GM19193 (cell line): Measurements from ENCODE around the gene CP.

Experiments used
- POLR2A ChIP-seq: IDR thresholded peaks from 4 replicates; pipeline ENCODE4 v1.6.1; 2011; ENCODE audit not compliant: insufficient read depth, insufficient read length; ENCODE audit errors: extremely low read depth

Gene CP

GRCh38 chr3:149221783-149222517, at the start of gene CP:
Gene CP, minus strand, starts transcription at chr3:149221829. Its CDS starts 37 bp downstream, at chr3:149221792.
- TF ChIP-seq POLR2A: no peak

- TF ChIP-seq POLR2A: no peak
Measured at GRCh38 chr3:149270180-149270579, 48.6 kb upstream of the CP start.

DNA sequence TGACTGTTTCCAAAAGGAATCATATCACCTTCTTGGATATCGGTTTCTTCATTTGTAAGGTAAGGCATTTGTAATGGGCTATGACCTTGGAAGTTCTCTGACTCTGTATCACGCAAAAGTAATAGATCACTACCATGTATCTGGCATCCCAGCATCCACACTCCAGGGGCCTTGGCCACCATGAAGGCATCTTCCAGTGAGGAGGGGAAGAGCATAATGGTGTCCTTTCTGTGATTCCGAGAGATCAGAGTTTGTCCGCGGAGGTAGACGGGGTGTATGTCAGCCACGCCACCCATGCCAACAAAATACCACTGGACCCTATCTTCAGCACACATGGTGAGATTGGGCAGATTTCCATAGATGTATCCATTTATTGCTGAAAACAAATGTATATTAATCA, 48.1 kb upstream of the CP start:
- TF ChIP-seq POLR2A: no peak

GRCh38 chr3:149267565-149267964, 45.9 kb upstream of the CP start:
- TF ChIP-seq POLR2A: no peak

DNA sequence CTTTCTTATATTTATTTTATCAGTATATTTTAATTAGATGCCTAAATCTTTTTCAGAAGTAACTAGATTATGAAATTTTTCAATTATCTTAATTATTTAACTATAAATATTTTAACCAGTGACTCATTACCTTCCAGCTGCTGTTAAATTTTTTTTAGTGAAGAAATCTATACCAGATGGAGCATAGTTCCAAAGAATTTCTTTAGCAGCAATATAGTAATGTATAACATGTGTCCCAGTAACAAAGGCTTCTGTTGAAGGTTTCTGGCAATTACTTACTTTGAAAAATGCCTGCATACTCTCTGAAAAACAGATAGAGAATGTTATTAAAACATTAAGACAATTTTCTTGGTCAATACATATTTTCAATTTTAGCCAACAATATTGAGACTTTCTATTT, 45.1 kb upstream of the CP start:
- no peak for TF ChIP-seq POLR2A

DNA sequence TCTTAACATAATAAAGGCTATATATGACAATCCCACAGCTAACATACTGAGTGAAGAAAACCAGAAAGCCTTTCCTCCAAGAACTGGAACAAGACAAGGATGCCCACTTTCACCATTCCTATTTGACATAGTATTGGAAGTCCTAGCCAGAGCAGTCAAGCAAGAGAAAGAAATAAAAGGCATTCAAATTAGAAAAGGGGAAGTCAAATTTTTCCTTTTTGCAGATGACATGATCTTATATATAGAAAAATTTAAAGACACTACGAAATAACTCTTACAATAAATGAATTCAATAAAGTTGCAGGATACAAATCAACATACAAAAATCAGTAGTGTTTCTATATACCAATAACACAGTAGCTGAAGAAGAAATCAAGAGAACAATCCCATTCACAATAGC, 42.2 kb upstream of the CP start:
- no peak for TF ChIP-seq POLR2A

DNA sequence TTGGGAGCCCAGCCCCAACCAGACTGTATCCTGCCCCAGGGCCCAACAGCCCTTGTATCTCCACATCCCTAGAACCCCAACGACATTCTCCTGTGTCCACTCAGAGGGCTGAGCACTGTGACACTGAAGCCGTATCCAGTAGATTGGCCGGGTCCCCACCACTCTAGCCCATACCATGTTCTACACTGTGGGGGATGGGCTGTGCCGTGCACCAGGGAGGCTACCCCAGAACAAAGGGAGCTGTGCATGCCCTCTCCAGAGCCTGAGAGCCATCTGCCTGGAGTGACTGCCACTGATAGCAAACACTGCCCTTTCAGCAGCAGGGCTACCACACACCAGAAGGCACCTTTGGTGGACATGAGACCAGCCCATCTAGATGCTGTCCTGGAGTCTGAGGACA, 37.1 kb upstream of the CP start:
- no peak for TF ChIP-seq POLR2A

GRCh38 chr3:149258298-149258697, 36.7 kb upstream of the CP start:
- no peak for TF ChIP-seq POLR2A

DNA sequence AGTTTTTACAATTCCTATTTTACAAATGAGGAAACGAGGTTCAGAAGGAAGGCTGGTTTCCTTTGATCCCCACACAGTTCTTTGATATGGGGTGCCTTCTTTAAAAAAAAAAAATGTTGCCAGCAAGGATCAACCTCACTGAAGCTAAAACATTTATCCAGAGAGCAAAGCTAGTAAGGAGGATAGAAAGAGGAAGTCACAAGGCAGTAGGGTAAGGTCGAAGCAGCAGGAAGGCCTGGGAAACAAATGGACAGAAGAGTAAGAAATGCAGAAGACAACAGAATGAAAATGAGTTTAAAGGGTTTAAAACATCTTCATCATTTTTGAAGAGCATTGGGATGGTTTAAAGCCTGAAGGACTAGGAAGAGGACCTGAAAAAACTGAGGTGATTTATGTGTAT, 30.6 kb upstream of the CP start:
- no peak for TF ChIP-seq POLR2A

DNA sequence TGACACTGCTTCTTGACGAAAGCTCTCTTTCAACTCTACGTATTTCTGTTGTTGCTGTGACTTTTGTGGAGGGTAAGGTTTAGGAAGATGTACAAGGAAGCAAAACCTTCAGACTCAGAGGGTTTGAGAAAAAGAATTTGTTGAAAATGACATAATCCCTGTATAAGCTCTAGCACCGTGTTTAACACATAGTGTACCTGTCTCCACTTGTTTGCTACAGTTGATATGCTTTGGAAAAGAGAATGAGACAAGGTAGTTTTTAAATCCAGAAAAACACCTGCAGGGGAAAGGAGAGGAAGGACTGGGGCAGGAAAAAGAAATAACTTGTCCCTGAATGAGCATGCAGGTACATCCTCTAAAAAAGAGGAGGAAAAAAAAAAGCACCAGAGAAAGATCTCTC, 29.6 kb upstream of the CP start:
- TF ChIP-seq POLR2A: no peak

DNA sequence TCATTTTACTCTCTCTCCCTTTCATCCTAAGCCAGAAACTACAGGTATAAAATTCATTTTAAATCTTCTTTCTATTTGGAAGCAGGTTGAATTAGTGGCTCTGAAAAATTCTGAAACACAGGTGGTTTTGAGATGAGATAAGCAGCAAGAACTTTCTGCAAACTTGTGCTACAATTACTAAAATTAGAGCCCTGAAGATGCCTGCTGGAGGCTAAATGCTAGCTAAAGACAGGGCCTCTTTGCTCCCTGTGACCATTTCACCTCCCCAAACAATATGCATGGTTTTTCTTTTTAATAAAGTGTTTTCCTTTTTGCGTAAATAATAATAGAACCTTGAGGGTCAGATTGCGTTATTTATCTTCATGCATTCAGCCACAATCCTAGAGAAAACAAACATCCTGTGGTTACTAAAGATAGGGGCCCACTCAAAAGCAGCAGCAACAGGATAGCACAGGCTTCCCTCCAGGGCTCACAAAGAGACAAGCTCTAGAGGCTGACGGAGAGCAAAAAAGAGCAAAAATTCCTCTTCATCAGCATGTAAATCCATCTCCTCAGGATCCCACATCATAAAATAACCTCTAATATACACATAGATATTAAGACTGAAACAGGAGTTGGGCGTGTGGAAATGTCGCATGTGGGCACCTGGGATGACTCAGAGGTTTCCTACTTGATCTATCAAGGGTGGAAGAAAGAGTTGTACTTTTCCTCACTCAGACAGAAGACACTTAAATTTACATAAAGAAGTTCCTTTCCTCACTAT, 26.5 kb upstream of the CP start:
- TF ChIP-seq POLR2A: no peak

GRCh38 chr3:149247008-149247710, 25.5 kb upstream of the CP start:
- TF ChIP-seq POLR2A: no peak

- TF ChIP-seq POLR2A: no peak
Measured at GRCh38 chr3:149245738-149246451, 24.3 kb upstream of the CP start.

DNA sequence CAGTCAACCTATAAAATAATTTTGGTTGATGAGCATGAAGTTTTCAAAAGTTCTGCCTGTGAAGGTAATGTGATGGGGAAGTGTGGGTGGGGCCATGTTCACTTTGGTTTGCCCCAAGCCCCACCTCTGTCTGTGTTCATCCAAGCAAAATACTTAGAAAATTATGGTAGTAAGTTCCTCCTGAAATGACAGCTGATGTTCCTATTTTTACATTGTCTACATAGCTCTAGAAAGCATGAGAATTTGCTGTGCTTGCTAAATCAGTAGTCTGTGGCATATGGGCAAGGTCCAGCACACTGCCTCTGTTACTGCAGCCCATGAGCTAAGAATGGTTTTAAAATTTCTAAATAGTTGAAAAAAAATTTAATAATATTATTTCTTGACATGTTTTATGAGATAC, 21.9 kb upstream of the CP start:
- TF ChIP-seq POLR2A: no peak

DNA sequence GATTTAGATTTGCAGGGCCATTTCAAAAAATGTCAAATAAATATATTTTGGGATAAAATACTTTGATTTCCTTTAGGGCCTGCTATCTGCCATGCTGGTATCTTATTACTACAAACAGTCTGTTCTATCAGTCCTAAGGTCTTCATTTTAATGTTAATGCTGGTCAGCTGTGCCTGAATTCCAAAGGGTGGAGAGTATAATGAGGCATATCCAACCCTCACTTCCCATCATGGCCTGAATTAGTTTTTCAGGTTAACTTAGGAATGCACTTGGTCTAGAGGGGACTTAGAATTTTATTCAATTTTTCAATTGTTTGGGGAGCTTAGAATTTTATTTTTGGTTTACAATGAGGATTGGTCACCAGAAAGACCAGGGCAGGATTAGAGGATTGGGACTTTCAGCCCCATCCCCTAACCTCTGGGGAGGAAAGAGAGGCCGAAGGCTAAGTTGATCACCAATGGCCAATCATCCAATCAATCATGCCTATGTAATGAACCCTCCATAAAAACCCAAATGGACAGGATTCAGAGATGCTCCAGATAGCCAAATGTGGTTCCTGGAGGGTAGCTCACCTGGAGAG, 17.8 kb upstream of the CP start:
- TF ChIP-seq POLR2A: no peak

- no peak for TF ChIP-seq POLR2A
Measured at GRCh38 chr3:149235599-149236424, 14.2 kb upstream of the CP start.
